Endothelial cell of umbilical vein (primary cell): ENCODE results near the gene TNFAIP1. TPM values are rescaled to one million over a fixed set of nuclear protein-coding genes. Genes with fewer than 3 reads are reported as not detected.
A peak's percentile ranks its signal among the peaks of the same experiment; 100 is the strongest.

Experiments
- BruUV-seq: library from RNA; stranded (reverse); fragments of 400-500 nt; replicated peaks from 2 replicates; lab custom pipeline; 2021; lab: Mats Ljungman, UMichigan
- CTCF ChIA-PET: fragments of 300-600, 350-600 bp; sonication (Branson Sonifier 250); formaldehyde crosslinking; loops from one replicate; lab custom pipeline; 2021; ENCODE audit warnings: antibody characterized with exemption, inconsistent platforms; lab: Charles Lee
- POLR2A ChIA-PET: fragments of 300-600, 350-600 bp; sonication (Branson Sonifier 250); formaldehyde crosslinking; loops from one replicate; lab custom pipeline; 2021; ENCODE audit warnings: antibody characterized with exemption, inconsistent platforms; lab: Charles Lee
- DNase-seq: peaks from one replicate; pipeline ENCODE4 v3.0.0-alpha.2; 2011; ENCODE audit warnings: low read depth, low spot score
- FAIRE-seq: peaks from 2 replicates; lab custom pipeline; 2011; peaks lifted over from hg19 to GRCh38; lab: Jason Lieb, UNC
- H2AFZ ChIP-seq: 2 replicates; pipeline ENCODE4 v1.6.0; 2012; ENCODE audit warnings: low read depth, low read length, control low read depth, inconsistent platforms
- H3K27ac ChIP-seq: 2 replicates; pipeline ENCODE4 v1.5.1; 2011; ENCODE audit warnings: low read depth, mild to moderate bottlenecking, control low read depth, low read length, moderate library complexity; ENCODE audit not compliant: insufficient read depth
- H3K27me3 ChIP-seq, 2 experiments: 2 replicates each; pipeline versions ENCODE4 v1.6.0 to v1.6.1; 2011; ENCODE audit warnings: low read length in 2 of 2, mixed read lengths in 1 of 2; ENCODE audit not compliant: control insufficient read depth in 2 of 2, insufficient read depth in 2 of 2
- H3K36me3 ChIP-seq, 2 experiments: 2 replicates in 1 of 2; 3 replicates in 1 of 2; pipeline ENCODE4 v1.5.1; 2011; ENCODE audit warnings: low read length in 2 of 2, mild to moderate bottlenecking in 1 of 2, moderate library complexity in 1 of 2; ENCODE audit not compliant: control insufficient read depth in 2 of 2, insufficient read depth in 2 of 2; ENCODE audit errors: extremely low read depth in 1 of 2
- H3K4me1 ChIP-seq: 3 replicates; pipeline ENCODE4 v1.5.1; 2011; ENCODE audit warnings: mild to moderate bottlenecking, low read length; ENCODE audit not compliant: control insufficient read depth, insufficient read depth; ENCODE audit errors: extremely low read depth
- H3K4me2 ChIP-seq: 2 replicates; pipeline ENCODE4 v1.6.1; 2011; ENCODE audit warnings: low read length, control low read depth, mixed read lengths; ENCODE audit not compliant: insufficient read depth
- H3K4me3 ChIP-seq, 3 experiments: fragments of 200-600 bp in 1 of 3; sonication (generic), shearing (Covaris generic) in 1 of 3; replicated peaks in 1 of 3; 2 replicates each; pipeline ENCODE4 v1.5.1; 2011 to 2016; ENCODE audit warnings: control low read depth in 3 of 3, low read length in 3 of 3, mild to moderate bottlenecking in 2 of 3, inconsistent platforms in 1 of 3, low read depth in 1 of 3, moderate library complexity in 1 of 3; ENCODE audit not compliant: insufficient read depth in 1 of 3
- H3K79me2 ChIP-seq: 2 replicates; pipeline ENCODE4 v1.6.0; 2012; ENCODE audit warnings: low read length, inconsistent platforms; ENCODE audit not compliant: control insufficient read depth, insufficient read depth
- H3K9ac ChIP-seq: replicated peaks from 2 replicates; pipeline ENCODE3; 2011; ENCODE audit warnings: low read length, control low read depth; ENCODE audit not compliant: insufficient read depth; ENCODE audit errors: extremely low read depth
- H3K9me1 ChIP-seq: replicated peaks from 3 replicates; pipeline ENCODE4 v1.6.0; 2011; ENCODE audit warnings: mild to moderate bottlenecking, low read length; ENCODE audit not compliant: control insufficient read depth, insufficient read depth; ENCODE audit errors: extremely low read depth
- H3K9me3 ChIP-seq: replicated peaks from 2 replicates; pipeline ENCODE4 v1.5.1; 2012; ENCODE audit warnings: low read length, inconsistent platforms; ENCODE audit not compliant: control insufficient read depth, insufficient read depth
- H4K20me1 ChIP-seq: replicated peaks from 2 replicates; pipeline ENCODE3; 2011; ENCODE audit warnings: mild to moderate bottlenecking, low read length; ENCODE audit not compliant: control insufficient read depth, insufficient read depth; ENCODE audit errors: extremely low read depth
- EZH2 ChIP-seq: IDR thresholded peaks from 2 replicates; pipeline ENCODE4 v1.6.1; 2012; ENCODE audit warnings: borderline replicate concordance, low read depth, mild to moderate bottlenecking, moderate library complexity, low read length, inconsistent platforms; ENCODE audit not compliant: severe bottlenecking
- FOS ChIP-seq: IDR thresholded peaks from 2 replicates; pipeline ENCODE4 v1.6.1; 2011; ENCODE audit warnings: mild to moderate bottlenecking, low read length, moderate library complexity, borderline replicate concordance; ENCODE audit not compliant: insufficient read depth
- GATA2 ChIP-seq: IDR thresholded peaks from 2 replicates; pipeline ENCODE4 v1.7.0; 2011; ENCODE audit warnings: low read depth, mild to moderate bottlenecking, moderate library complexity, mixed read lengths, low read length; ENCODE audit not compliant: insufficient read length, insufficient read depth
- MYC ChIP-seq: IDR thresholded peaks from one replicate; pipeline ENCODE4 v1.6.1; 2011; ENCODE audit warnings: mild to moderate bottlenecking, low read depth, low read length
- POLR2AphosphoS5 ChIP-seq: IDR thresholded peaks from 2 replicates; pipeline ENCODE4 v1.6.1; 2012; ENCODE audit warnings: low read depth, mild to moderate bottlenecking, control low read depth, low read length, moderate library complexity; ENCODE audit not compliant: insufficient read depth
- dilution Hi-C: fragments of 300-500 bp; cut with MboI; formaldehyde crosslinking; loops from one replicate; pipeline ENCODE4 v1.15.0; 2019; ENCODE audit warnings: low sequenced_read_pairs; ENCODE audit not compliant: extremely low pct_ligation_motif_present
- intact Hi-C: fragments of 100-400 bp; cut with micrococcal nuclease; formaldehyde crosslinking; loops from one replicate; pipeline ENCODE4 v1.10.0; 2022
- polyA plus RNA-seq, 4 experiments: library from polyadenylated mRNA; depleted of rRNA in 3 of 4; stranded (reverse) in 3 of 4; unstranded in 1 of 4; fragments of >200 nt; gene quantifications; 2 replicates each; pipeline versions ENCODE4 v1.2.1 to v1.2.3, GENCODE V29; 2011 to 2012; ENCODE audit warnings: missing spikeins in 1 of 4
- total RNA-seq: library from RNA; stranded (reverse); gene quantifications from 2 replicates; pipeline ENCODE4 v1.2.3, GENCODE V29; 2021
- TF ChIP-seq, protein P1 (sequence below), 2 donors: IDR thresholded peaks; 1 replicate in 1 of 2; 2 replicates in 1 of 2; pipeline ENCODE4 v1.5.1; 2011; ENCODE audit warnings: low read length in 2 of 2, mild to moderate bottlenecking in 2 of 2, moderate library complexity in 2 of 2, control low read depth in 1 of 2, inconsistent platforms in 1 of 2, low read depth in 1 of 2; ENCODE audit not compliant: insufficient read depth in 1 of 2; ENCODE audit errors: extremely low read depth in 1 of 2
- TF ChIP-seq, protein P2 (sequence below): IDR thresholded peaks from 2 replicates; pipeline ENCODE4 v1.6.1; 2011; ENCODE audit not compliant: insufficient read depth, insufficient read length

Gene TNFAIP1
- total and polyA plus RNA-seq, 2 donors (not counting 3 experiments of a cell fraction or from before 2014, with no cell fraction given), result 85.7 to 89.6 TPM

DNA sequence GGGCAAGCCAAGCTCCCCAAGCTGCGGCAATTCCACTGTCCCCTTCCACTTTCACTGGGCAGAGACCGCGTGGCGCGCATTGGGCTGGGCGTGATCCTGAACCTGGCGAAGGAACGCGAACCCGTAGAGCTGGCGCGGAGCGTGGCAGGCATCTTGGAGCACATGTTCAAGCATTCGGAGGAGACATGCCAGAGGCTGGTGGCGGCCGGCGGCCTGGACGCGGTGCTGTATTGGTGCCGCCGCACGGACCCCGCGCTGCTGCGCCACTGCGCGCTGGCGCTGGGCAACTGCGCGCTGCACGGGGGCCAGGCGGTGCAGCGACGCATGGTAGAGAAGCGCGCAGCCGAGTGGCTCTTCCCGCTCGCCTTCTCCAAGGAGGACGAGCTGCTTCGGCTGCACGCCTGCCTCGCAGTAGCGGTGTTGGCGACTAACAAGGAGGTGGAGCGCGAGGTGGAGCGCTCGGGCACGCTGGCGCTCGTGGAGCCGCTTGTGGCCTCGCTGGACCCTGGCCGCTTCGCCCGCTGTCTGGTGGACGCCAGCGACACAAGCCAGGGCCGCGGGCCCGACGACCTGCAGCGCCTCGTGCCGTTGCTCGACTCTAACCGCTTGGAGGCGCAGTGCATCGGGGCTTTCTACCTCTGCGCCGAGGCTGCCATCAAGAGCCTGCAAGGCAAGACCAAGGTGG lies 45.7 kb downstream of the TNFAIP1 start:
- peak; percentile 48 for TF ChIP-seq EZH2
- TF ChIP-seq GATA2, result no peak
- no peak for TF ChIP-seq FOS
- TF ChIP-seq POLR2AphosphoS5, result no peak
- no peak for TF ChIP-seq MYC
- TF ChIP-seq, protein P1, sequence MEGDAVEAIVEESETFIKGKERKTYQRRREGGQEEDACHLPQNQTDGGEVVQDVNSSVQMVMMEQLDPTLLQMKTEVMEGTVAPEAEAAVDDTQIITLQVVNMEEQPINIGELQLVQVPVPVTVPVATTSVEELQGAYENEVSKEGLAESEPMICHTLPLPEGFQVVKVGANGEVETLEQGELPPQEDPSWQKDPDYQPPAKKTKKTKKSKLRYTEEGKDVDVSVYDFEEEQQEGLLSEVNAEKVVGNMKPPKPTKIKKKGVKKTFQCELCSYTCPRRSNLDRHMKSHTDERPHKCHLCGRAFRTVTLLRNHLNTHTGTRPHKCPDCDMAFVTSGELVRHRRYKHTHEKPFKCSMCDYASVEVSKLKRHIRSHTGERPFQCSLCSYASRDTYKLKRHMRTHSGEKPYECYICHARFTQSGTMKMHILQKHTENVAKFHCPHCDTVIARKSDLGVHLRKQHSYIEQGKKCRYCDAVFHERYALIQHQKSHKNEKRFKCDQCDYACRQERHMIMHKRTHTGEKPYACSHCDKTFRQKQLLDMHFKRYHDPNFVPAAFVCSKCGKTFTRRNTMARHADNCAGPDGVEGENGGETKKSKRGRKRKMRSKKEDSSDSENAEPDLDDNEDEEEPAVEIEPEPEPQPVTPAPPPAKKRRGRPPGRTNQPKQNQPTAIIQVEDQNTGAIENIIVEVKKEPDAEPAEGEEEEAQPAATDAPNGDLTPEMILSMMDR (IDR thresholded peaks at IDR 0.05; ENCODE audit: extremely low read depth in 1 of 2, insufficient read depth in 1 of 2, low read depth in 1 of 2, low read length in 2 of 2), result peak; percentile 36 to 62
- TF ChIP-seq, protein P2, sequence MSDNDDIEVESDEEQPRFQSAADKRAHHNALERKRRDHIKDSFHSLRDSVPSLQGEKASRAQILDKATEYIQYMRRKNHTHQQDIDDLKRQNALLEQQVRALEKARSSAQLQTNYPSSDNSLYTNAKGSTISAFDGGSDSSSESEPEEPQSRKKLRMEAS, result no peak
- peak overlapping the region; percentile 44 for H2AFZ ChIP-seq
- no peaks in the 10 kb centered on the region for H3K9me1 ChIP-seq
- H3K9ac ChIP-seq, result no peak overlapping the region
- ChIA-PET CTCF (interaction anchor here (1.0 to 2.7 kb wide), 3 partner anchors 14 to 39 kb away, joined by 3 to 28 read pairs (median 3); no protein-coding TSS in a partner anchor), POLR2A (no interaction called here)
- no TSS peak for BruUV-seq
- dilution Hi-C loops, result no loop called here
- no peak for FAIRE-seq
- no peaks in the 10 kb centered on the region for H4K20me1 ChIP-seq
- no peaks in the 10 kb centered on the region for H3K36me3 ChIP-seq
- H3K27ac ChIP-seq, result no peak overlapping the region
- no peaks in the 10 kb centered on the region for H3K79me2 ChIP-seq
- peaks cover 15 to 17% of the 10 kb centered on the region in 2 experiments for H3K27me3 ChIP-seq
- H3K9me3 ChIP-seq, result no peaks in the 10 kb centered on the region
- peaks cover 14% of the 10 kb centered on the region for H3K4me1 ChIP-seq
- peak overlapping the region in 1 of 3 experiments; percentile 6 for H3K4me3 ChIP-seq
- DNase-seq, result peak; percentile 36
- intact Hi-C loops, result loop anchor here (2.0 kb wide), 1 partner anchor 36 kb away; no protein-coding TSS in a partner anchor
- H3K4me2 ChIP-seq, result peak overlapping the region; percentile 17
